Loucy (cell line): ENCODE data around the gene HK1.

Experiments
- CTCF ChIP-seq: fragments of 200-600 bp; sonication (generic); conservative IDR thresholded peaks from 2 replicates; pipeline ENCODE4 v1.5.1; 2014; ENCODE audit warnings: mild to moderate bottlenecking, antibody characterized with exemption, low read length
- EZH2phosphoT487 ChIP-seq: fragments of 200-600 bp; IDR thresholded peaks from 2 replicates; pipeline ENCODE4 v1.6.1; 2018; ENCODE audit warnings: antibody characterized with exemption, mild to moderate bottlenecking, moderate library complexity, borderline replicate concordance

GRCh38 chr10:69385454-69386350 is 107.4 kb downstream of the HK1 start:
- TF ChIP-seq CTCF (no peak), EZH2phosphoT487 (no peak)
